Cerebellar nuclear complex (tissue), 1 donor: ENCODE results near the gene ANK2.
A peak's percentile ranks its signal among the peaks of the same experiment; 100 is the strongest.

ENCODE experiments used
- DNase-seq, 2 experiments: peaks; one replicate each; lab custom pipeline; 2025; lab: John Stamatoyannopoulos, UW

Gene ANK2

GRCh38 chr4:113289766-113290165 is 240.3 kb downstream of the ANK2 start:
- DNase-seq: no peak

- DNase-seq: no peak
These were observed 241.2 kb downstream of the ANK2 start for GRCh38 chr4:113290666-113291065.

GRCh38 chr4:113292371-113293042 is 243.1 kb downstream of the ANK2 start:
- DNase-seq: no peak

- DNase-seq: no peak
These were observed 243.6 kb downstream of the ANK2 start for GRCh38 chr4:113293043-113293560.

- DNase-seq: no peak
These were observed 244.2 kb downstream of the ANK2 start for GRCh38 chr4:113293674-113294073.

- no peak for DNase-seq
These were observed 245.5 kb downstream of the ANK2 start for GRCh38 chr4:113294908-113295307.

GRCh38 chr4:113300471-113300928 is 251.0 kb downstream of the ANK2 start:
- DNase-seq: no peak

GRCh38 chr4:113302051-113302450 is 252.6 kb downstream of the ANK2 start:
- no peak for DNase-seq

GRCh38 chr4:113303315-113303714 is 253.9 kb downstream of the ANK2 start:
- DNase-seq: no peak

GRCh38 chr4:113311047-113311446 is 261.6 kb downstream of the ANK2 start:
- no peak for DNase-seq

GRCh38 chr4:113312529-113312928 is 263.1 kb downstream of the ANK2 start:
- no peak for DNase-seq

GRCh38 chr4:113314426-113314825 is 265.0 kb downstream of the ANK2 start:
- no peak for DNase-seq

- DNase-seq: peak; percentile 47 to 70
These were observed 267.4 kb downstream of the ANK2 start for GRCh38 chr4:113316879-113317278.

GRCh38 chr4:113317523-113317922 is 268.1 kb downstream of the ANK2 start:
- no peak for DNase-seq

- no peak for DNase-seq
These were observed 273.3 kb downstream of the ANK2 start for GRCh38 chr4:113322736-113323135.

- DNase-seq: no peak
These were observed 276.6 kb downstream of the ANK2 start for GRCh38 chr4:113325876-113326615.

GRCh38 chr4:113327494-113327893 is 278.0 kb downstream of the ANK2 start:
- DNase-seq: no peak

GRCh38 chr4:113328514-113328913 is 279.1 kb downstream of the ANK2 start:
- no peak for DNase-seq

- DNase-seq: no peak
These were observed 280.7 kb downstream of the ANK2 start for GRCh38 chr4:113330200-113330599.

GRCh38 chr4:113331811-113332210 is 282.4 kb downstream of the ANK2 start:
- no peak for DNase-seq

- peak; percentile 35 to 42 for DNase-seq
These were observed 283.2 kb downstream of the ANK2 start for GRCh38 chr4:113332701-113333100.

GRCh38 chr4:113335746-113336145 is 286.3 kb downstream of the ANK2 start:
- no peak for DNase-seq

- no peak for DNase-seq
These were observed 287.1 kb downstream of the ANK2 start for GRCh38 chr4:113336556-113336955.
